HepG2 (cell line): ENCODE measurements around the gene SLC39A1. TPM values are rescaled to one million over a fixed set of nuclear protein-coding genes. Genes with fewer than 3 reads are reported as not detected.

Source experiments
- AHR ChIP-seq: IDR thresholded peaks from 2 replicates; pipeline ENCODE4 v1.6.1; 2018; ENCODE audit warnings: missing genetic modification reagents, missing compliant biosample characterization
- ARNT2 ChIP-seq: sonication (generic); formaldehyde crosslinking; IDR thresholded peaks from 2 replicates; pipeline ENCODE4 v1.8.0; 2022; ENCODE audit warnings: mild to moderate bottlenecking, low read depth, missing genetic modification reagents, moderate library complexity
- ATF5 ChIP-seq: sonication (generic); formaldehyde crosslinking; IDR thresholded peaks from 2 replicates; pipeline ENCODE4 v1.4.0; 2020; ENCODE audit warnings: mild to moderate bottlenecking, low read depth, missing genetic modification reagents
- CEBPB ChIP-seq: IDR thresholded peaks from 2 replicates; pipeline ENCODE4 v1.6.1; 2011; ENCODE audit warnings: low read depth, low read length, improper control_type of control experiment, borderline replicate concordance
- HNF1A ChIP-seq, 2 experiments: sonication (generic) in 1 of 2; formaldehyde crosslinking in 1 of 2; IDR thresholded peaks; 2 replicates each; pipeline versions ENCODE4 v1.4.0 to v1.6.1; 2016 to 2020; ENCODE audit warnings: borderline replicate concordance in 1 of 2, low read depth in 1 of 2, mild to moderate bottlenecking in 1 of 2, missing genetic modification reagents in 1 of 2
- HNRNPLL ChIP-seq: fragments of 200-400 bp; formaldehyde crosslinking; IDR thresholded peaks from 2 replicates; pipeline ENCODE4 v1.6.1; 2017; ENCODE audit warnings: mild to moderate bottlenecking, low read depth, low read length; ENCODE audit not compliant: poor library complexity, severe bottlenecking
- HOXA3 ChIP-seq: sonication (generic); formaldehyde crosslinking; IDR thresholded peaks from 2 replicates; pipeline ENCODE4 v1.5.0; 2020; ENCODE audit warnings: missing genetic modification reagents
- KDM6A ChIP-seq: IDR thresholded peaks from 2 replicates; pipeline ENCODE4 v1.6.1; 2016; ENCODE audit warnings: low read depth
- NCOA2 ChIP-seq: sonication (generic); formaldehyde crosslinking; IDR thresholded peaks from 2 replicates; pipeline ENCODE4 v1.8.0; 2022; ENCODE audit warnings: inconsistent platforms
- RNF2 ChIP-seq: fragments of 450-650 bp; conservative IDR thresholded peaks from 2 replicates; pipeline ENCODE4 v1.6.1; 2016; ENCODE audit warnings: low read depth
- TAF1 ChIP-seq: sonication (generic); formaldehyde crosslinking; IDR thresholded peaks from 2 replicates; pipeline ENCODE4 v1.4.0; 2020; ENCODE audit warnings: missing genetic modification reagents
- ZNF142 ChIP-seq: sonication (generic); formaldehyde crosslinking; IDR thresholded peaks from 2 replicates; pipeline ENCODE4 v1.4.0; 2020; ENCODE audit warnings: missing genetic modification reagents
- ZNF414 ChIP-seq: sonication (generic); formaldehyde crosslinking; IDR thresholded peaks from 2 replicates; pipeline ENCODE4 v1.5.0; 2020; ENCODE audit warnings: missing genetic modification reagents
- ZNF510 ChIP-seq: sonication (generic); formaldehyde crosslinking; IDR thresholded peaks from 2 replicates; pipeline ENCODE4 v1.4.0; 2020; ENCODE audit warnings: low read depth, mild to moderate bottlenecking, missing genetic modification reagents
- ZNF773 ChIP-seq: sonication (generic); formaldehyde crosslinking; IDR thresholded peaks from 2 replicates; pipeline ENCODE4 v1.4.0; 2020; ENCODE audit warnings: missing genetic modification reagents, borderline replicate concordance
- ZSCAN29 ChIP-seq: sonication (generic); formaldehyde crosslinking; conservative IDR thresholded peaks from 2 replicates; pipeline ENCODE4 v1.4.0; 2020; ENCODE audit warnings: mild to moderate bottlenecking, missing genetic modification reagents
- ZSCAN9 ChIP-seq: IDR thresholded peaks from 2 replicates; pipeline ENCODE4 v1.6.1; 2016; ENCODE audit warnings: borderline replicate concordance
- polyA plus RNA-seq, 8 experiments: library from polyadenylated mRNA; depleted of rRNA in 3 of 8; stranded (reverse) in 7 of 8; unstranded in 1 of 8; fragments of >200 nt; fragmentation: Illumina TruSeq in 4 of 8; extraction: Trizol in 4 of 8; gene quantifications; 2 replicates each; pipeline versions ENCODE4 v1.2.1 to v1.2.3, GENCODE V29; 2011 to 2016; ENCODE audit warnings: low read depth in 4 of 8, missing spikeins in 1 of 8, mixed read lengths in 1 of 8; ENCODE audit not compliant: insufficient read depth in 1 of 8
- total RNA-seq, 5 experiments: library from RNA; depleted of rRNA; stranded (reverse); fragments of >200 nt; fragmentation: Illumina TruSeq; extraction: Trizol; gene quantifications; 2 replicates each; pipeline ENCODE4 v1.2.3, GENCODE V29; 2016; ENCODE audit warnings: low read depth in 1 of 5

SLC39A1 gene
- total and polyA plus RNA-seq, 2 of the 13 experiments (the other 11 are each of a cell fraction or from before 2014, with no cell fraction given) = 71.2 to 78.4 TPM

- TF ChIP-seq HNF1A (IDR thresholded peaks at IDR 0.05; ENCODE audit: low read depth) = 0 out of 2 replicates have a peak, but pooled peaks have one; percentile 34
- TF ChIP-seq HNF1A (CRISPR knock-in tag; IDR thresholded peaks at IDR 0.05; ENCODE audit: borderline replicate concordance) = peak; percentile 73; the same call in 1 of the 2 replicates
- TF ChIP-seq ZNF142 (CRISPR knock-in tag) = peak; percentile 80; the same call in 1 of the 2 replicates
- TF ChIP-seq HNRNPLL = peak; percentile 41
- TF ChIP-seq AHR (CRISPR knock-in tag) = peak; percentile 87; the same call in 1 of the 2 replicates
- TF ChIP-seq ZSCAN29 (CRISPR knock-in tag) = peak; percentile 98
- peak; percentile 100 for TF ChIP-seq HOXA3 (CRISPR knock-in tag)
- TF ChIP-seq ARNT2 = peak; percentile 78
- TF ChIP-seq ZNF773 = peak; percentile 65; the same call in 1 of the 2 replicates
- peak; percentile 89 for TF ChIP-seq CEBPB
- peak; percentile 81; the same call in 1 of the 2 replicates for TF ChIP-seq ATF5 (CRISPR knock-in tag)
- peak; percentile 98 for TF ChIP-seq TAF1 (CRISPR knock-in tag)
- peak; percentile 73 for TF ChIP-seq NCOA2 (CRISPR knock-in tag)
- TF ChIP-seq ZNF510 = peak; percentile 82; the same call in 1 of the 2 replicates
- TF ChIP-seq RNF2 = peak; percentile 46; the same call in 1 of the 2 replicates
- 0 out of 2 replicates have a peak, but pooled peaks have one; percentile 52 for TF ChIP-seq KDM6A (CRISPR knock-in tag)
- peak; percentile 49; the same call in 1 of the 2 replicates for TF ChIP-seq ZNF414 (CRISPR knock-in tag)
- peak; percentile 68; the same call in 1 of the 2 replicates for TF ChIP-seq ZSCAN9 (CRISPR knock-in tag)
Observed at GRCh38 chr1:153990468-153991150, 27.3 kb upstream of the SLC39A1 start, which contains the start of gene RPS27 (continued).
